Astrocyte of the cerebellum (primary cell): ENCODE data around the gene CYSRT1.

Source experiments
- DNase-seq: peaks from one replicate; pipeline ENCODE4 v3.0.0-alpha.2; 2011; ENCODE audit warnings: low read depth
- H3K4me3 ChIP-seq: 2 replicates; pipeline ENCODE4 v1.5.1; 2011; ENCODE audit warnings: mild to moderate bottlenecking, low read depth, low read length, moderate library complexity
- CTCF ChIP-seq: IDR thresholded peaks from 2 replicates; pipeline ENCODE4 v1.5.1; 2012; ENCODE audit warnings: low read length, low read depth, moderate library complexity, mild to moderate bottlenecking; ENCODE audit errors: missing control alignments
- in situ Hi-C: cut with HindIII; loops from 2 replicates; pipeline ENCODE4 v1.10.0; 2017; ENCODE audit warnings: low sequenced_read_pairs

The CYSRT1 gene

GRCh38 chr9:137194388-137194787 is 30.6 kb upstream of the CYSRT1 start:
- in situ Hi-C loops: no loop called here
- TF ChIP-seq CTCF: no peak
- H3K4me3 ChIP-seq: no peak overlapping the region
- no peak for DNase-seq

- no peak for TF ChIP-seq CTCF
- DNase-seq: no peak
- in situ Hi-C loops: no loop called here
- H3K4me3 ChIP-seq: no peak overlapping the region
These were observed 30.1 kb upstream of the CYSRT1 start for GRCh38 chr9:137194909-137195308.

GRCh38 chr9:137195525-137196220 is 29.3 kb upstream of the CYSRT1 start:
- DNase-seq: no peak
- TF ChIP-seq CTCF: no peak
- no peak overlapping the region for H3K4me3 ChIP-seq
- in situ Hi-C loops: no loop called here

GRCh38 chr9:137198051-137198901 is 26.7 kb upstream of the CYSRT1 start:
- no peak for DNase-seq
- no peak overlapping the region for H3K4me3 ChIP-seq
- in situ Hi-C loops: no loop called here

GRCh38 chr9:137198902-137199283 is 26.1 kb upstream of the CYSRT1 start:
- H3K4me3 ChIP-seq: peak overlapping the region; percentile 41
- in situ Hi-C loops: no loop called here
- TF ChIP-seq CTCF: no peak
- DNase-seq: no peak

More at GRCh38 chr9:137198051-137198901, 26.7 kb upstream of the CYSRT1 start:
- no peak for TF ChIP-seq CTCF

- no peak for TF ChIP-seq CTCF
- in situ Hi-C loops: no loop called here
- peak overlapping the region; percentile 41 for H3K4me3 ChIP-seq
- DNase-seq: no peak
These were observed 25.4 kb upstream of the CYSRT1 start for GRCh38 chr9:137199411-137200121.
